ENCODE results near the gene WFDC8.

Gene WFDC8

GRCh38 chr20:45547206-45547770, 31.8 kb downstream of the WFDC8 start, which contains the start of gene EPPIN:
Gene EPPIN, minus strand, starts transcription at chr20:45547401. Its CDS starts 44 bp downstream, at chr20:45547357.
- DNase-seq: no peak

- DNase-seq: no peak
These were observed 33.2 kb downstream of the WFDC8 start for GRCh38 chr20:45545754-45546453.

GRCh38 chr20:45545351-45545750, 33.7 kb downstream of the WFDC8 start:
- no peak for DNase-seq

- DNase-seq: no peak
These were observed 39.7 kb downstream of the WFDC8 start, which contains the start of gene WFDC6 for GRCh38 chr20:45539382-45539781. Gene WFDC6, minus strand, starts transcription at chr20:45539482. Its CDS starts 75 bp downstream, at chr20:45539407.

GRCh38 chr20:45538209-45538799, 40.8 kb downstream of the WFDC8 start:
- DNase-seq: no peak

GRCh38 chr20:45527294-45527693, 51.8 kb downstream of the WFDC8 start:
- no peak for DNase-seq

GRCh38 chr20:45523821-45524220, 55.3 kb downstream of the WFDC8 start:
- DNase-seq: no peak

- DNase-seq: no peak
These were observed 60.8 kb downstream of the WFDC8 start for GRCh38 chr20:45518282-45518681.

GRCh38 chr20:45515147-45515913, 63.8 kb downstream of the WFDC8 start, which contains the start of gene SPINT3:
Gene SPINT3, minus strand, starts transcription at chr20:45515622. Its CDS starts 14 bp downstream, at chr20:45515608.
- DNase-seq: no peak

GRCh38 chr20:45510242-45510862, 68.7 kb downstream of the WFDC8 start:
- no peak for DNase-seq

GRCh38 chr20:45509091-45509490, 70.0 kb downstream of the WFDC8 start:
- DNase-seq: no peak

GRCh38 chr20:45508068-45508886, 70.8 kb downstream of the WFDC8 start:
- DNase-seq: no peak

GRCh38 chr20:45507011-45507820, 71.9 kb downstream of the WFDC8 start:
- no peak for DNase-seq

GRCh38 chr20:45506398-45506797, 72.7 kb downstream of the WFDC8 start:
- DNase-seq: no peak

GRCh38 chr20:45503403-45503802, 75.7 kb downstream of the WFDC8 start:
- no peak for DNase-seq

- no peak for DNase-seq
These were observed 76.5 kb downstream of the WFDC8 start for GRCh38 chr20:45502561-45502960.

All from stimulated activated CD4-positive, alpha-beta T cell treated with anti-CD3 and anti-CD28 coated beads, Interleukin-1b, Interleukin-23, amount 100 ng/mL, for 48 hours (primary cell).